Heart right ventricle (tissue), 16 donors: ENCODE results near the gene MTREX. TPM values are rescaled to one million over a fixed set of nuclear protein-coding genes. Genes with fewer than 3 reads are reported as not detected.

ENCODE experiments used
- ATAC-seq, 8 donors: fragments of 200-7000 bp; cut with Tn5 transposase; one replicate each; pipeline ENCODE4 v1.9.1; 2020; ENCODE audit warnings: mild to moderate bottlenecking in 8 of 8, moderate library complexity in 8 of 8, moderate number of reproducible peaks in 1 of 8
- DNase-seq, 2 donors: peaks; one replicate each; pipeline ENCODE4 v3.0.0-alpha.2; 2020
- H3K27ac ChIP-seq, 10 donors: fragments of 200-600 bp; sonication (generic) in 2 of 10; one replicate each; pipeline versions ENCODE4 v1.5.0 to v1.8.0; 2020 to 2022; ENCODE audit warnings: mild to moderate bottlenecking in 3 of 10
- H3K27me3 ChIP-seq, 7 donors: fragments of 200-600 bp; one replicate each; pipeline ENCODE4 v1.8.0; 2021 to 2022; ENCODE audit warnings: mild to moderate bottlenecking in 2 of 7
- H3K36me3 ChIP-seq, 9 donors: fragments of 200-600 bp; sonication (generic) in 1 of 9; one replicate each; pipeline versions ENCODE4 v1.5.0 to v1.8.0; 2020 to 2022; ENCODE audit warnings: mild to moderate bottlenecking in 2 of 9
- H3K4me1 ChIP-seq, 9 donors: fragments of 200-600 bp; sonication (generic) in 1 of 9; one replicate each; pipeline versions ENCODE4 v1.5.0 to v1.8.0; 2020 to 2022; ENCODE audit warnings: mild to moderate bottlenecking in 4 of 9
- H3K4me3 ChIP-seq, 10 donors: fragments of 200-600 bp; sonication (generic) in 2 of 10; one replicate each; pipeline versions ENCODE4 v1.5.0 to v1.8.0; 2020 to 2022; ENCODE audit warnings: mild to moderate bottlenecking in 7 of 10, moderate library complexity in 2 of 10
- H3K9me3 ChIP-seq, 11 donors: fragments of 200-600 bp in 10 of 11; sonication (generic) in 2 of 11; one replicate each; pipeline versions ENCODE4 v1.5.0 to v1.8.0; 2013 to 2022; ENCODE audit warnings: mild to moderate bottlenecking in 2 of 11, control low read depth in 1 of 11, moderate library complexity in 1 of 11
- WGBS, 2 donors: extraction: QIAGEN DNeasy Blood & Tissue Kit; methylation state at CpG; one replicate each; pipeline ENCODE4 v1.1.7; 2013; ENCODE audit warnings: inconsistent platforms in 1 of 2; 5-methylcytosine and 5-hydroxymethylcytosine counted together
- intact Hi-C, 10 donors: fragments of 100-400 bp; cut with DNase I; formaldehyde crosslinking; loops; one replicate each; pipeline versions ENCODE4 v1.11.1 to v1.14.2; 2022
- polyA plus RNA-seq, 2 donors: library from polyadenylated mRNA; stranded (reverse); fragments of 200-250 nt; gene quantifications; one replicate each; pipeline ENCODE4 v1.2.3, GENCODE V29; 2013
- total RNA-seq, 10 donors: library from RNA; stranded (reverse); fragmentation: NEBNext Ultra II Directional in 3 of 10; extraction: Animal tissue kit (Norgen Biotek cat#: 25700) in 3 of 10; gene quantifications; one replicate each; pipeline versions ENCODE4 v1.2.1 to v1.2.4, GENCODE V29; 2021 to 2023
- TF ChIP-seq, protein P1 (sequence below), 9 donors: fragments of 200-600 bp; sonication (generic) in 2 of 9; IDR thresholded peaks; one replicate each; pipeline versions ENCODE4 v1.5.0 to v1.8.0; 2021 to 2022; ENCODE audit warnings: antibody characterized with exemption in 9 of 9, mild to moderate bottlenecking in 5 of 9, moderate library complexity in 1 of 9
- donor health status: Arrhythmogenic right ventricular cardiomyopathy.
- donor health status: ischemic (EF 13 %, LVEDD 7.1; RV severe dilation, severe dysfunction).
- donor health status: healthy with polysubstance abuse.
- donor health status: DM: no; HTN: yes; CAD: no.
- donor health status: DM: no; HTN: no; CAD: no.
- donor health status: ischemic (EF 25% LVEDD 6.9; RV normal size, moderate dysfunction).
- donor health status: ischemic (EF 25% LVEDD 5.7; RV mildly dilated, moderate dysfunction).
- donor health status: healthy.
- donor health status: DM: yes; HTN: yes; CAD: no.
- donor health status: Ischemic cardiomyopathy.
- donor health status: ischemic (EF 35%, LVEDD 5.7; RV mildly dilated, moderate dysfunction).
- donor health status: nonischemic (EF 11% LVEDD 7.7; RV severe dilation, severe dysfunction).
- donor health status: DM: yes; HTN: yes; CAD: no.
- donor health status: PGD.
- donor health status: ischemic (EF 29% LVEDD 5.4; RV normal size, mild dysfunction).
- donor health status: nonischemic (EF 23%, LVEDD 6.1; RV moderate dilation, normal function).

The MTREX gene
- total and polyA plus RNA-seq, 12 donors, result 17.9 to 69.9 (median 62.1) TPM

DNA sequence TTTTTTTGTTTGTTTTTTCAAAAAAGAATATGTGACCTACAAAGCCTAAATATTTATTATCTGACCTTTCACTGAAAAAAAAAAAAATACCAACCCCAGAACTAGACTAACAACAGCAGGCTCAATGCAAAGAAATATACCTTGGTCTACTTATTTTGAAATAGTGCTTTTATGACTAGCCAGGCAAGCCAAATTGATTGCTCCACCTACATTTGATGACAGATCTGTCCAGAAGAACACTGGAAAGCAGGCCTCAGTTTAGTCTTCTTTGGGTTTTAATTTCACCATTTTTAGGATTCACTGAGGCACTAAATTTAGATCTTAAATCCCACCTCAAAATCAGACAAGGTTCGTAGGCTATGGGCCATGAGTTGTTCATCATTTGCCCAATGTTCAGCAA lies 129.7 kb downstream of the MTREX start:
- Histone ChIP-seq H3K4me1 (peaks cover 21 to 66% (median 51%) of the 10 kb centered on the region in 9 donors), H3K9me3 (peaks cover 0 to 30% (median 0%) of the 10 kb centered on the region in 11 donors), H3K27ac (peak overlapping the region; percentile 30 to 90 (median 80)), H3K4me3 (no peak overlapping the region), H3K36me3 (peaks cover 0 to 68% (median 12%) of the 10 kb centered on the region in 9 donors), H3K27me3 (no peaks in the 10 kb centered on the region)
- DNase-seq, result no peak
- TF ChIP-seq, protein P1, sequence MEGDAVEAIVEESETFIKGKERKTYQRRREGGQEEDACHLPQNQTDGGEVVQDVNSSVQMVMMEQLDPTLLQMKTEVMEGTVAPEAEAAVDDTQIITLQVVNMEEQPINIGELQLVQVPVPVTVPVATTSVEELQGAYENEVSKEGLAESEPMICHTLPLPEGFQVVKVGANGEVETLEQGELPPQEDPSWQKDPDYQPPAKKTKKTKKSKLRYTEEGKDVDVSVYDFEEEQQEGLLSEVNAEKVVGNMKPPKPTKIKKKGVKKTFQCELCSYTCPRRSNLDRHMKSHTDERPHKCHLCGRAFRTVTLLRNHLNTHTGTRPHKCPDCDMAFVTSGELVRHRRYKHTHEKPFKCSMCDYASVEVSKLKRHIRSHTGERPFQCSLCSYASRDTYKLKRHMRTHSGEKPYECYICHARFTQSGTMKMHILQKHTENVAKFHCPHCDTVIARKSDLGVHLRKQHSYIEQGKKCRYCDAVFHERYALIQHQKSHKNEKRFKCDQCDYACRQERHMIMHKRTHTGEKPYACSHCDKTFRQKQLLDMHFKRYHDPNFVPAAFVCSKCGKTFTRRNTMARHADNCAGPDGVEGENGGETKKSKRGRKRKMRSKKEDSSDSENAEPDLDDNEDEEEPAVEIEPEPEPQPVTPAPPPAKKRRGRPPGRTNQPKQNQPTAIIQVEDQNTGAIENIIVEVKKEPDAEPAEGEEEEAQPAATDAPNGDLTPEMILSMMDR (IDR thresholded peaks at IDR 0.05), result no peak
- WGBS, 2 donors, result 46 to 60% methylated on average over 1 of the region's 1 CpG
- no peak for ATAC-seq
- intact Hi-C loops, result loop anchor here in 2 of 10 donors (5.0 to 10.0 kb wide), 3 partner anchors 97 to 165 kb away; partner anchors contain the start of gene PLPP1 (in 1 of the 2)

DNA sequence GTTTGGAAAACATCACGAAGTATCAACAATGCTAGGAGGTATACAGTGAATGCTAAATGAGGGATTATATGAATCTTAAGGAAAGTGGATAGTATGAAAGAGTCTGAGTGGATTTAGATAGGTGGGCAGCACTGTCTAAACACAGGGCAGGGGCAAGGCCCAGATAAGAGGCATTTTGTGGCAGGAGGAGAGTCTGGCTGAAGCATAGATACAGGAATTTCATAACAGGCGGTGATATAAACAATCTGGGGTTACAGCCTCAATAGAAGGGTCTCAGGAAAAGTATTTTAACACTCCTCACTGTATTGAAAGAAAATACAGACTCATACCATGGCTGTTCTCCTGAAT lies 130.0 kb downstream of the MTREX start:
- Histone ChIP-seq H3K4me3 (no peak overlapping the region), H3K4me1 (peaks cover 21 to 70% (median 53%) of the 10 kb centered on the region in 9 donors), H3K27ac (peak overlapping the region; percentile 30 to 90 (median 80)), H3K36me3 (peaks cover 0 to 65% (median 11%) of the 10 kb centered on the region in 9 donors), H3K9me3 (peaks cover 0 to 27% (median 0%) of the 10 kb centered on the region in 11 donors), H3K27me3 (no peaks in the 10 kb centered on the region)
- WGBS, 2 donors, result 75 to 82% methylated on average over 2 of the region's 2 CpGs
- ATAC-seq (peak in 6 of 8 donors; percentile 3 to 21 (median 16)), DNase-seq (no peak)
- TF ChIP-seq, protein P1 (IDR thresholded peaks at IDR 0.05), result no peak
- intact Hi-C loops, result loop anchor here in 2 of 10 donors (5.0 to 10.0 kb wide), 3 partner anchors 97 to 164 kb away; partner anchors contain the start of gene PLPP1 (in 1 of the 2)

DNA sequence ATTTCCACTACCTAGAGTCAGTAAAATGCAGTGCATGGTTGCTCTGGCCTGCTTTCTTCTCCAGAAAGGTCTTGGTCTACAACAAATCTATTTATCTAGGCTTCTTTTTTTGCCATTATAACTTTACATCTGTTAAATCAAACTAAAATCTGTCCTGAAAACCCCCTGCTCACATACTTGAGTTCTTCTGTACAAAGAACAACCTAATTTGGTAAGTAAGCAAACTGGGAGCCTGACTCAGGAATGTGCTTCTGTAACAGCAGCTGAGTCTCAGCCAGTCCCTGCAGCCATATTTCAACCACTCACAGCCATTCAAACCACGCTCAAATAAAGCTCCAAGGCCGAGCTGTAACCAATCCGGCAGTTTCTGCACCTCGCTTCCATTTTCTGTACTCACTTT lies 131.2 kb downstream of the MTREX start:
- Histone ChIP-seq H3K4me3 (no peak overlapping the region), H3K36me3 (peaks cover 0 to 57% (median 7%) of the 10 kb centered on the region in 9 donors), H3K27me3 (no peaks in the 10 kb centered on the region), H3K4me1 (peaks cover 21 to 78% (median 54%) of the 10 kb centered on the region in 9 donors), H3K27ac (peak overlapping the region; percentile 30 to 90 (median 80)), H3K9me3 (peaks cover 0 to 16% (median 0%) of the 10 kb centered on the region in 11 donors)
- ATAC-seq (peak in 5 of 8 donors; percentile 33 to 52 (median 46)), DNase-seq (no peak)
- WGBS, 2 donors, result 87 to 92% methylated on average over 4 of the region's 4 CpGs
- TF ChIP-seq, protein P1 (IDR thresholded peaks at IDR 0.05), result no peak
- intact Hi-C loops, result loop anchor here in 2 of 10 donors (5.0 to 10.0 kb wide), 3 partner anchors 96 to 163 kb away; partner anchors contain the start of gene PLPP1 (in 1 of the 2)

DNA sequence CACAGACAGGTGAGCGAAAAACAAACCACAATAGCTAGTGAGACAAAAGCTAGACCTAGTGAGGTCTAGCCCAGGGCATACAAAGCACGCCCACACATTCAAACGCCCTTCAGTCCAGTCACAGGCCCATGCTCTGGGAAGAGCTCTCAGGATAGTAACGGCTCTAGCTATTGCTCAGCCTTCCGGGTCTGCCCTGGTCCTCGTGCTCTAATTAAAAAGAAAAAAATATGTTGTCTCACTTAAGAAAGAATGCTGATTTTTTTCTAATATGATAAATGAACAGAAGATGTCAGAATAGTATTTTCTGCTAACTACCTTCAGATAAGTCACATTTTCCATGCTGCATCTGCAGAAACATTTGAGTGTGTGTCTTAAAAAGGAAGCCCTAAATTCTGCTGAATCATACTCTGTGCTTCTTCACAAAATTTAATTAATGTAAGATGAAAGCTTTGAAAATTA lies 132.4 kb downstream of the MTREX start:
- H3K36me3 ChIP-seq, result peaks cover 0 to 47% (median 7%) of the 10 kb centered on the region in 9 donors
- peak overlapping the region; percentile 1 to 90 (median 80) for H3K27ac ChIP-seq
- intact Hi-C loops, result no loop called here
- H3K9me3 ChIP-seq, result peaks cover 0 to 10% (median 0%) of the 10 kb centered on the region in 11 donors
- H3K4me3 ChIP-seq, result no peak overlapping the region
- ATAC-seq (peak in 5 of 8 donors; percentile 33 to 72 (median 56)), DNase-seq (no peak)
- TF ChIP-seq, protein P1 (IDR thresholded peaks at IDR 0.05), result no peak
- 61 to 63% methylated on average over 6 of the region's 6 CpGs for WGBS, 2 donors
- no peaks in the 10 kb centered on the region for H3K27me3 ChIP-seq
- H3K4me1 ChIP-seq, result peaks cover 21 to 77% (median 54%) of the 10 kb centered on the region in 9 donors
